GM21717 (cell line): ENCODE measurements around the gene NLGN1.
"Not testable (repeated sequence)": the region's sequence is repeated elsewhere in the genome, so short reads cannot be mapped to it uniquely, and the experiment has no call there.

Experiments used
- ATAC-seq: cut with Tn5 transposase; IDR thresholded peaks from one replicate; pipeline ENCODE4 v1.9.1; 2021; ENCODE audit warnings: mild to moderate bottlenecking, moderate library complexity; ENCODE audit not compliant: unreplicated experiment

NLGN1 gene

GRCh38 chr3:173397161-173398110, at the start of gene NLGN1:
Gene NLGN1, plus strand, starts transcription at chr3:173397744.
- ATAC-seq: no peak

GRCh38 chr3:173351886-173352285, 45.7 kb upstream of the NLGN1 start:
- ATAC-seq: no peak

- not testable (repeated sequence) for ATAC-seq
These were observed 44.4 kb upstream of the NLGN1 start for GRCh38 chr3:173353137-173353536.

- ATAC-seq: no peak
These were observed 43.4 kb upstream of the NLGN1 start for GRCh38 chr3:173354124-173354523.

- no peak for ATAC-seq
These were observed 25.6 kb upstream of the NLGN1 start for GRCh38 chr3:173371848-173372487.

GRCh38 chr3:173380681-173381080, 16.9 kb upstream of the NLGN1 start:
- no peak for ATAC-seq

- not testable (repeated sequence) for ATAC-seq
These were observed 15.6 kb upstream of the NLGN1 start for GRCh38 chr3:173381936-173382335.

- peak; percentile 33 for ATAC-seq
These were observed 2.5 kb upstream of the NLGN1 start for GRCh38 chr3:173395073-173395411.

GRCh38 chr3:173395412-173396181, 1.9 kb upstream of the NLGN1 start:
- peak; percentile 96 for ATAC-seq

GRCh38 chr3:173396191-173397041, 1.1 kb upstream of the NLGN1 start:
- ATAC-seq: no peak

- ATAC-seq: no peak
These were observed 551 bp downstream of the NLGN1 start for GRCh38 chr3:173398111-173398479.

- no peak for ATAC-seq
These were observed 1.5 kb downstream of the NLGN1 start for GRCh38 chr3:173399044-173399443.

- ATAC-seq: no peak
These were observed 3.8 kb downstream of the NLGN1 start for GRCh38 chr3:173401369-173401768.

GRCh38 chr3:173402656-173403055, 5.1 kb downstream of the NLGN1 start:
- ATAC-seq: no peak

GRCh38 chr3:173403376-173403775, 5.8 kb downstream of the NLGN1 start:
- no peak for ATAC-seq

GRCh38 chr3:173404156-173404555, 6.6 kb downstream of the NLGN1 start:
- ATAC-seq: no peak

- ATAC-seq: no peak
These were observed 12.9 kb downstream of the NLGN1 start for GRCh38 chr3:173410436-173410835.

GRCh38 chr3:173410849-173411248, 13.3 kb downstream of the NLGN1 start:
- no peak for ATAC-seq

GRCh38 chr3:173411375-173411973, 13.9 kb downstream of the NLGN1 start:
- no peak for ATAC-seq

- no peak for ATAC-seq
These were observed 18.5 kb downstream of the NLGN1 start for GRCh38 chr3:173416070-173416469.
